HG02840 (cell line): ENCODE data around the gene CLTB.

Experiments used
- ATAC-seq: cut with Tn5 transposase; IDR thresholded peaks from one replicate; pipeline ENCODE4 v1.9.1; 2021; ENCODE audit warnings: mild to moderate bottlenecking, moderate library complexity, moderate number of reproducible peaks; ENCODE audit not compliant: unreplicated experiment, low FRiP score

Gene CLTB

DNA sequence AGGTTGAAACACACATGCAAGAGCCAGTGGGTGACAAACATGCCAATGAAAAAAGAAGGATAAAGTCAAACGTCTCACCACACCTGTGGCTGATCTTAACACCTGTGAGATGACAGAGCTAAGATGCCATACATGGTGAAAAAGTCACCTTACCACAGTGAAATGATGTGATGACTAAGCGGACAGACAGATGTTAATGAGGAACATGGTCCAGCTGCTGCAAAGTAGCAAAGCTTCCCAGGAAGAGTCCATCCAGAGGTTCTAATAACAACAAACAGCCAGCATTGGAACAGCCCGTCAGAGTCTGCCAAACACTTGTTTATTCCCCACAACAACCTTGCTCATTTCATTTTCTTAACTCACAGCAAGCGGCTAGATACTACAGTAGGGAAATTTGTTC lies 56.7 kb downstream of the CLTB start:
- ATAC-seq: no peak

DNA sequence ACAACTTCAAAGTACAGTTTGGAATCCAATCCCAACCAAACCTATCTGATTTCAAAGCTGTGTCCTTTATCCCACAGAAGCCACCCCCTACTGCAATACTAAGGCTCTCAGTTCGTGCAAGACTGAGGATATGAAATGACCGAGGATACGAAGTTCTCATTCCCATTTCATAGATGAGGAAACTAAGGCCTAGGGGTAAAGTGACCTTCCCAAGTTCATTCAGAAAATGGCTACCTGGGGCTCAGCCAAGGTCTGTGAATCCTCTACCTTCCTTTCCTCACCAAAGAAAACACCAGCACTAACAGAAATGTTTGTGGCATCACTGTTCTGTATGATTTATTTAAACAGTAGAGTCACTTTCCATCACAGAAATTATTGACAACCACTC lies 60.2 kb downstream of the CLTB start:
- no peak for ATAC-seq

DNA sequence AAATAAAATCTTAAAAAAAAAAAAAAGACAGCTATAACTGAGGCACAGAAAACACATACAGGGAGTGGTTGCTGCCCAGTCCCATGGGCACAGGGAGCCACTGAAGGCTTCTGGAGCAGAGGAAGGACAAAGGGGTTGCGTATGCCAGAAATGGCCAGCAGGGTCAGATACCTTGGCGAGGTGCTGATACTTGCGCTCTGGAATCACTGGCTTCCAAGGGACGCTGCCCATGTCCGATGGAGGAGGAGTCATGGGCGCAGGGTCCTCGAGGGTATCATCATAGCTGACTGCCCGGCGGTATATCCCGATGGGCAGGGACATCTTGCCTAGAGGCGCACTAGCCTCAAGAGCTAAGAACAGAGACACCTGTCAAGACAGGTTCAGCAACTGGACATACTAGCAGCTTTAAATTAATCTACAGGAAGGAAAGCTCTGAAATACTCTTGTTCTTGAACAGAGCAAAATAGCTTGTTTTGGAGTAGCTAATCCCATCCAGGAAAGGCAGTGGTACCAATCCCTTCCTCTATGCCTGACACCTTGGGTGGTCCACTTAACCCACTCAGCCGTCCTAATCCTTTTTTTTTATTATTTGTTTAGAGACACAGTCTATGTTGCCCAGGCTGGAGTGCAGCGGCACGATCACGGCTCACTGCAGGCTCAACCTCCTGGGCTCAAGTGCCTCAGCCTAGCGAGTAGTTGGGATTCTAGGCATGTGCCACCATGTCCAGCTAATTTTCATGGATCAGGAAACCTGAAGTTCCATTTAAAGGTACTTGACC lies 60.8 kb downstream of the CLTB start:
- ATAC-seq: no peak

DNA sequence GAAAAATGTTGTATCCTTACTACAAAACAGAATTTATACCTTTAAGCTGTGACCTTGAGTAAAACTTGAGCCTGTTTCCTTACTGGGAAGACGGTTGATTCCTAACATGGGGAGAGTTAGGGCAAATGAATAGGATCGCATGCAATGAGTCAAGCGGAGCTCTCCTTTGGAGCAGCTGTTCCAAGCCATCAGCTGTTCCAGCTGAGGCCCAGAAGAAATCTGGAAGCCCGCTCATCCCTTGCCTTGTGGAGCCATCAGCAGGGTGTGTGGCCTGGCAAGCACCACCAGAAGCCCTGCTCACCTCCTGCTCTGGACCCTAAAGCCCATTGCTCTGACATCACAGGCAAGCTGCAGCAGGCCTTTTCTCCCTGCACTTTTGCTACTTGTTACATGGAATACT lies 62.8 kb downstream of the CLTB start:
- no peak for ATAC-seq

DNA sequence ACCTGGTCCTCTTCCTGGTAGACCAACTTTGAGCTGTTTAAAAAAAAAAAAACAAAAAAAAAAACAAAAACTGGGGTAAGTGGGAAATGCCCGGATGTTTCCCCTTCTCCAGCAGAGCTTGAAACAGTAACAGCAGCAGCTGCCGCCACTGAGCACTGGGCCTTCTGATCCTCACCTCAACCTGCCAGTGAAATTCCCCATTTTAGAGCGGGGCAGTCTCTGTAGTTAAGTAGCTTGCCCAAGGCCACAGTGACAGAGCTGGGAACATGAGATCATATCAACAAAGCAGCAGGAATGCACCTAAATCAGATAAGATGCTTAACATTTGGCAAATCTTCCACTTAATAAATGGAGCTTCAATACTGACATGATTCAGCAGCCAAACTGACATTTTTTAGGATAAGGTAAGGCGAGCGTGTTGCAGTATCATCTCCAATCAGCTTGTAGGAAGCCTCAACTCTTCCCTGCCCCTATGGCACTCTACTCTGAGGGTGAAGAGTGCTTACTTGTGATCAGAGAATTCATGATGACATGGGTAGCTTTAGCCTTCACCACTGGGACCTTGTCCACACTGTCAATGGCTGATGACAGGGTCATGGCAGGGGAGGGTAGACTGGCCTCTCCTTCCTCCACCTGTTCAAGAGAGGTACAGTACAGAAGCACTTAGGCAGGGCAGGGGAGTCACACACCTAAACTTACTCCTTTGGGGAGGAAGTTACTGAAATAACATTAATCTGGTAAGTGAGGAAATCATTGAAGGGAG lies 64.0 kb downstream of the CLTB start:
- ATAC-seq: no peak

DNA sequence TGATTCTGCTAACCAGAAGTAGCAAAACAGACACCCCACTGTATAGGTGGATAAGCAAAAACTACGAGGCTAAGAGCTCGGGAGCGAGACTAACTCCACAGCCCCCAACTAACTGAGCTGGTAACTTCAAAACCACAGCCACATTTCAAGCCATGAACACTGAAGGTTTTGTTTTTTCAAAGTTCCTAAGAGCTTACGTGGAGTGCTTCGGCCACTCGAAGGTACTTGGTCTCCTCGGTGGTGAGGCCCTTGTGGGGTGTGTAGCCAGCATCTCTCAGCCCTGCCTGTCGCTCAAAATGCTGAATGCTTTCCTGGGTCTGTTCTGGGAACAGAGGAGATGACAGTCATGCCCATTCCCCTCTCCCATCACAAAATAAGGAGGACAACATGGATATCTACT lies 65.9 kb downstream of the CLTB start:
- ATAC-seq: no peak

DNA sequence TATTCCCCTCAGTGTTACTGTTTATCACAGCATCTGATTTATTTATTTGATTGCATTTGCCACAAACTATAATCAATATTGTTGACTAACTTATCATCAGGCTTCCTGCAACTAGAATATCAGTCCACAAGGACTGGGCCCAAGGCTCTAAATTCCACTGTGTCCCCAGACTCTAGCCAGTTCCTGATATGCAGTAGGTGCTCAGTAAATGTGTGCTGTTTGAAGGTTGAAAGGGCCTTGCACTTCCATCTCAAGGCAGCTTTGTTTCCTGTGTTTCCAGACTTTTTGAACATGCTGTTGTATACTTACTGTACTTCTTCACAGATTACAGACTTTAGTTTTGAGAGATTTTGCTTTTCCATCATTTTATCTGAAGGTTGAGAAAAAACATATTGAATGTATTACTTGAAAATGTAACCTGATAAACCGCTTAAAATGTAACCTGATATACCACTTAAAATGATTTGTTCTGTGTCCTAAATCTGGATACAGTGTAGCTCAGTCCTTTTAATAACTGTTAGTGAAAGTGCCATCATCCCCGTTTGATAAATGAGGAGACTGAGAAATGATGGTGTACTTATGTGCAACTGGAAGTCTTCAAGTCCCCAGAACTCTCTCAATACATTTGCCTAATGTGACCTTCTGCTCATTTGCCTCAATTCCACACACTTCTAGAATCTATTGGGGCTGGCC lies 73.4 kb downstream of the CLTB start:
- no peak for ATAC-seq
